MG63 (cell line): ENCODE data around the gene ZNF547. TPM values are rescaled to one million over a fixed set of nuclear protein-coding genes. Genes with fewer than 3 reads are reported as not detected.

Experiments used
- DNase-seq: peaks from one replicate; pipeline ENCODE4 v3.0.0-alpha.2; 2020
- H3K27me3 ChIP-seq: fragments of 250-450 bp; sonication (Bioruptor Pico); 2 replicates; pipeline ENCODE4 v1.5.1; 2020; ENCODE audit warnings: mild to moderate bottlenecking, moderate library complexity
- H3K36me3 ChIP-seq: fragments of 250-450 bp; sonication (Bioruptor Pico); 2 replicates; pipeline ENCODE4 v1.5.1; 2020; ENCODE audit warnings: mild to moderate bottlenecking, moderate library complexity
- H3K4me3 ChIP-seq: fragments of 250-450 bp; sonication (Bioruptor Pico); 2 replicates; pipeline ENCODE4 v1.5.1; 2020; ENCODE audit warnings: mild to moderate bottlenecking, moderate library complexity
- H3K9me3 ChIP-seq: fragments of 250-450 bp; sonication (Bioruptor Pico); 2 replicates; pipeline ENCODE4 v1.5.1; 2020; ENCODE audit warnings: mild to moderate bottlenecking, moderate library complexity
- total RNA-seq: library from RNA; depleted of rRNA; stranded (reverse); fragments of >200 nt; shearing (Covaris generic); gene quantifications from 2 replicates; pipeline ENCODE4 v1.2.3, GENCODE V29; 2014; ENCODE audit warnings: low replicate concordance; rRNA removed

ZNF547 gene
- total RNA-seq, 1 experiment from 2014 or later = 10.6 TPM

GRCh38 chr19:57406516-57407123, 43.3 kb downstream of the ZNF547 start:
- Histone ChIP-seq H3K27me3 (no peaks in the 10 kb centered on the region), H3K36me3 (peaks cover 7% of the 10 kb centered on the region), H3K4me3 (no peak overlapping the region), H3K9me3 (no peaks in the 10 kb centered on the region)
- DNase-seq = peak; percentile 45

DNA sequence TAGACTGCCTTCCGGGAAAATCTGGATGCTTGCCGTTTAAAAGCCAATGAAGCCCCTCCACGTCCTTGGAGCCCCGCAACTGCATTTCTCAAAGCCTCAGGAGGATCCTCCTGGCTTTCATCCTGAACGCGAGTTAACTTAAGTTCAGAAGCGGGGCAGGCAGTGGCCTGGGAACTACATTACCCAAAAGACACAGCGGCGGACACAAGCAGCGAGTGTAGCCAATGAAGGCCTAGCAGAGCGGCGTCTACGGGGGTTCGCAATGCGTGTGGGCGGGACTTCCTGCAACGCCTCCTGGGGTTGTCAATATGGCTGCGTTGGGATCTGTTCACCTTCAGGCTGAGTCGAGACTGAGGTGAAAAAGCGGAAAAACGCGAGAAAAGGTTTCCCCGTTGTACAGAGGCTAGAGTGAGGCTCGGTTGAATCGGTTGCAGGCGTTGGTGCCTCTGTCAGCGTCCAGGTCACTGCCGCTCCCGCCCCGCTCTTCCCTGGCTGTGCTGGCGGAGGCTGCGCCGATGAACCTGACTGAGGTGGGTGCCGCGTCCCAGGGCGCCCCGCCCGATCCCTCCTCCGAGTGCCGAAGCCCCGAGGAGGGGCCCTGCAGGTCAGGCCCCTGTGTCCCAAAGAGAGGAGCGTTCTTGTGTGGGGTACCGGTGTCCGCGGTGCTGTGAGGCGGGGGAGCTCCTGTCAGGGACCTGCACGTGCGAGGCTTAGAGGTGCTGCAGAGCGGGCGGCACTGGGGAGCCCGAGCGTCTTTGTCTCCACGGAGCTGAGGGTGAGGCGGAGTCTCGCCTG, 47.7 kb downstream of the ZNF547 start, which contains the start of gene ZNF17:
TSS of gene ZNF17 (plus strand) at position 285 of the 795 bp plus-strand sequence. CDS start 2,455 bp downstream, outside the sequence.
- H3K27me3 ChIP-seq = no peaks in the 10 kb centered on the region
- H3K36me3 ChIP-seq = peaks cover 15% of the 10 kb centered on the region
- DNase-seq = peak; percentile 96
- H3K9me3 ChIP-seq = no peaks in the 10 kb centered on the region
- peak within 1 kb of the TSS; percentile 98 for H3K4me3 ChIP-seq

DNA sequence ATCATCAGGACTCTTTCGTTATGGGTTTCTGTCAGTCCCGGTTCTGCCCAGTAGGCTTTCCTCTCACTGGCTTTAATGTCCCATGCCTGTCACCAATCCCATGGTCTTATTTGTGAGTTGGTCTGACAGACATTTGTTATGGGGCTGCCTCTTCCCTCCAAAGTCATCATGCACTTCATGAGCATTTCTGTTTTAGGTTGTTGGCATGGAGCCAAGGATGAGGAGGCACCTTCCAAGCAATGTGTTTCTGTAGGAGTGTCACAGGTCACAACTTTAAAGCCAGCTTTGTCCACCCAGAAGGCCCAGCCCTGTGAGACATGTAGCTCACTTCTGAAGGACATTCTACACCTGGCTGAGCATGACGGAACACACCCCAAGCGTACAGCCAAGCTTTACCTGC, 56.1 kb downstream of the ZNF547 start:
- DNase-seq = no peak
- no peak overlapping the region for H3K4me3 ChIP-seq
- peaks cover 33% of the 10 kb centered on the region for H3K9me3 ChIP-seq
- H3K27me3 ChIP-seq = no peaks in the 10 kb centered on the region
- H3K36me3 ChIP-seq = peaks cover 55% of the 10 kb centered on the region

DNA sequence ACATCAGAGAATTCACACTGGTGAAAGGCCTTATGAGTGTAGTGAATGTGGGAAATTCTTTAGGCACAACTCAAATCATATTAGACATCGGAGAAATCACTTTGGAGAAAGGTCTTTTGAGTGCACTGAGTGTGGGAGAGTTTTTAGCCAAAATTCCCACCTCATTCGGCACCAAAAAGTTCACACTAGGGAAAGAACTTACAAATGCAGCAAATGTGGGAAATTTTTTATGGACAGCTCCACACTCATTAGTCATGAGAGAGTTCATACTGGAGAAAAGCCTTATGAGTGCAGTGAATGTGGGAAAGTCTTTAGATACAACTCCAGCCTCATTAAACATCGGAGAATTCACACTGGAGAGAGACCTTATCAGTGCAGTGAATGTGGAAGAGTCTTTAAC, 57.7 kb downstream of the ZNF547 start:
- H3K9me3 ChIP-seq = peaks cover 33% of the 10 kb centered on the region
- DNase-seq = no peak
- peaks cover 50% of the 10 kb centered on the region for H3K36me3 ChIP-seq
- H3K4me3 ChIP-seq = no peak overlapping the region
- no peaks in the 10 kb centered on the region for H3K27me3 ChIP-seq

Other genes with a start within 250 kb of the ZNF547 start
- not detected in 2 replicates for gene USP29, start 243.6 kb upstream of the ZNF547 start, total RNA-seq
- gene ZIM3, start 218.3 kb upstream of the ZNF547 start, total RNA-seq = not detected in 2 replicates
- not detected in 2 replicates for gene DUXA, start 196.1 kb upstream of the ZNF547 start, total RNA-seq
- gene ZNF264, start 172.1 kb upstream of the ZNF547 start, total RNA-seq = 11.2 and 24.6 TPM in 2 replicates
- gene AURKC, start 132.5 kb upstream of the ZNF547 start, total RNA-seq = 0.39 and 0.46 TPM in 2 replicates
- gene ZNF805, start 122.9 kb upstream of the ZNF547 start, total RNA-seq = 7.7 and 12.7 TPM in 2 replicates
- gene ZNF460, start 83.1 kb upstream of the ZNF547 start, total RNA-seq = 24.9 and 37.9 TPM in 2 replicates
- gene ZNF543, start 43.1 kb upstream of the ZNF547 start, total RNA-seq = 7.6 and 10.0 TPM in 2 replicates
- 10.6 and 11.9 TPM in 2 replicates for gene ZNF304, start 12.3 kb upstream of the ZNF547 start, total RNA-seq
- 13.6 and 42.5 TPM in 2 replicates for gene TRAPPC2B, start within 50 bp of the ZNF547 start, total RNA-seq
- 7.7 and 17.8 TPM in 2 replicates for gene ZNF548, start 26.3 kb downstream of the ZNF547 start, total RNA-seq
- gene ZNF17, start 47.6 kb downstream of the ZNF547 start, total RNA-seq = 7.9 and 15.9 TPM in 2 replicates
- 15.6 and 15.9 TPM in 2 replicates for gene ZNF749, start 71.8 kb downstream of the ZNF547 start, total RNA-seq
- gene VN1R1, start 93.6 kb downstream of the ZNF547 start, total RNA-seq = not detected in 2 replicates
- 3.3 and 4.7 TPM in 2 replicates for gene ZNF772, start 114.0 kb downstream of the ZNF547 start, total RNA-seq
- gene ZNF419, start 124.2 kb downstream of the ZNF547 start, total RNA-seq = 8.7 and 26.1 TPM in 2 replicates
- gene ZNF773, start 136.4 kb downstream of the ZNF547 start, total RNA-seq = 8.6 and 22.8 TPM in 2 replicates
- gene ZNF549, start 163.8 kb downstream of the ZNF547 start, total RNA-seq = 2.2 and 5.0 TPM in 2 replicates
- gene ZNF550, start 196.3 kb downstream of the ZNF547 start, total RNA-seq = 4.2 and 5.1 TPM in 2 replicates
- gene ZNF416, start 215.4 kb downstream of the ZNF547 start, total RNA-seq = 7.7 and 9.1 TPM in 2 replicates
- not detected in 2 replicates for gene ZIK1, start 220.6 kb downstream of the ZNF547 start, total RNA-seq
- 3.4 and 9.4 TPM in 2 replicates for gene ZNF530, start 236.3 kb downstream of the ZNF547 start, total RNA-seq